A549 (cell line): ENCODE data around the gene POLR2J. TPM values are rescaled to one million over a fixed set of nuclear protein-coding genes. Genes with fewer than 3 reads are reported as not detected.

ENCODE experiments used
- ATAC-seq, 2 experiments: fragments of 200-7000 bp in 1 of 2; fragments of >200 bp in 1 of 2; cut with Nextera tagmentation in 1 of 2; cut with Tn5 transposase in 1 of 2; 3 replicates each; pipeline versions ENCODE4 v1.8.0 to v1.9.1; 2018 to 2020; ENCODE audit warnings: mild to moderate bottlenecking in 1 of 2, moderate library complexity in 1 of 2
- CTCF ChIA-PET: fragments of 300-600 bp; sonication (Branson Sonifier 250); formaldehyde crosslinking; extraction: SDS; loops from one replicate; lab custom pipeline; 2021; ENCODE audit warnings: antibody characterized with exemption, inconsistent platforms; lab: Yijun Ruan, JAX
- POLR2A ChIA-PET: fragments of 350-600 bp; formaldehyde crosslinking; extraction: SDS; loops from one replicate; lab custom pipeline; 2021; ENCODE audit warnings: antibody characterized with exemption, inconsistent platforms; lab: Yijun Ruan, JAX
- DNase-seq, 2 experiments: peaks; one replicate each; pipeline versions ENCODE4 v3.0.0 to v3.0.0-alpha.2; 2011 to 2016; ENCODE audit warnings: low read depth in 1 of 2, low spot score in 1 of 2
- FAIRE-seq: peaks from 2 replicates; lab custom pipeline; 2011; peaks lifted over from hg19 to GRCh38; lab: Jason Lieb, UNC
- H3K27ac ChIP-seq, 2 experiments: fragments of >200 bp; sonication (Bioruptor Twin); formaldehyde crosslinking; 3 replicates each; pipeline ENCODE4 v1.5.1; 2016 to 2017
- H3K4me1 ChIP-seq: fragments of >200 bp; sonication (Bioruptor Twin); formaldehyde crosslinking; 3 replicates; pipeline ENCODE4 v1.6.1; 2016
- H3K4me2 ChIP-seq: fragments of >200 bp; sonication (Bioruptor Twin); formaldehyde crosslinking; 3 replicates; pipeline ENCODE4 v1.6.1; 2016
- H3K4me3 ChIP-seq: fragments of >200 bp; sonication (Bioruptor Twin); formaldehyde crosslinking; 3 replicates; pipeline ENCODE4 v1.5.1; 2016
- H3K9me3 ChIP-seq: fragments of >200 bp; sonication (Bioruptor Twin); formaldehyde crosslinking; 3 replicates; pipeline ENCODE4 v1.6.1; 2016
- CBX2 ChIP-seq: fragments of 200-600 bp; sonication (generic); IDR thresholded peaks from 2 replicates; pipeline ENCODE4 v1.6.1; 2016; ENCODE audit warnings: low read depth, mild to moderate bottlenecking, borderline replicate concordance
- CBX8 ChIP-seq: fragments of 200-600 bp; sonication (generic); IDR thresholded peaks from 2 replicates; pipeline ENCODE4 v1.6.1; 2016
- CHD4 ChIP-seq: fragments of 200-600 bp; sonication (generic); IDR thresholded peaks from 2 replicates; pipeline ENCODE4 v1.6.1; 2016; ENCODE audit warnings: antibody characterized with exemption, mild to moderate bottlenecking, borderline replicate concordance
- EP300 ChIP-seq, 2 experiments: fragments of >200 bp; sonication (Bioruptor Twin); formaldehyde crosslinking; IDR thresholded peaks; 2 replicates in 1 of 2; 3 replicates in 1 of 2; pipeline ENCODE4 v1.6.1; 2016 to 2017
- ESRRA ChIP-seq: fragments of 150-350 bp; IDR thresholded peaks from 2 replicates; pipeline ENCODE4 v1.6.1; 2014; ENCODE audit warnings: mild to moderate bottlenecking, low read length, borderline replicate concordance
- GATA3 ChIP-seq: IDR thresholded peaks from 2 replicates; pipeline ENCODE4 v1.6.1; 2012; ENCODE audit warnings: borderline replicate concordance
- HEYL ChIP-seq: fragments of 250-450 bp; sonication (Bioruptor Pico); IDR thresholded peaks from 2 replicates; pipeline ENCODE4 v1.8.0; 2021; ENCODE audit warnings: mild to moderate bottlenecking, moderate library complexity
- HOXA7 ChIP-seq: fragments of 250-450 bp; sonication (Bioruptor Pico); IDR thresholded peaks from 2 replicates; pipeline ENCODE4 v1.5.0; 2020; ENCODE audit warnings: mild to moderate bottlenecking, moderate library complexity
- MAFK ChIP-seq: fragments of 450-650 bp; IDR thresholded peaks from 2 replicates; pipeline ENCODE4 v1.6.1; 2014; ENCODE audit not compliant: partially characterized antibody
- MAZ ChIP-seq: fragments of 150-350 bp; IDR thresholded peaks from 2 replicates; pipeline ENCODE4 v1.6.1; 2014; ENCODE audit warnings: antibody characterized with exemption, low read depth, low read length, borderline replicate concordance
- MYC ChIP-seq: IDR thresholded peaks from 2 replicates; pipeline ENCODE4 v1.6.1; 2012; ENCODE audit warnings: mild to moderate bottlenecking, inconsistent platforms, low read length, improper control_type of control experiment, borderline replicate concordance
- NFE2L2 ChIP-seq: fragments of 150-350 bp; conservative IDR thresholded peaks from 2 replicates; pipeline ENCODE4 v1.6.1; 2014; ENCODE audit warnings: low read length
- RAD21 ChIP-seq, 2 experiments: fragments of >200 bp in 1 of 2; sonication (Bioruptor Twin) in 1 of 2; formaldehyde crosslinking in 1 of 2; IDR thresholded peaks in 1 of 2; conservative IDR thresholded peaks in 1 of 2; 2 replicates in 1 of 2; 3 replicates in 1 of 2; pipeline ENCODE4 v1.6.1; 2012 to 2018; ENCODE audit warnings: inconsistent platforms in 1 of 2
- SMC3 ChIP-seq: fragments of >200 bp; sonication (Bioruptor Twin); formaldehyde crosslinking; IDR thresholded peaks from 3 replicates; pipeline ENCODE4 v1.6.1; 2018; ENCODE audit warnings: inconsistent platforms
- WGBS: methylation state at CpG from one replicate; pipeline ENCODE4 v1.1.6; 2017; ENCODE audit errors: missing lambda C conversion rate; 5-methylcytosine and 5-hydroxymethylcytosine counted together
- polyA plus RNA-seq, 4 experiments: library from polyadenylated mRNA; depleted of rRNA in 3 of 4; stranded (reverse); fragments of >200 nt; fragmentation: RNase III in 1 of 4; extraction: RNeasy Plus Mini Kit Qiagen cat#74134 plus additional on column Dnase treatment in 1 of 4; gene quantifications; 2 replicates in 3 of 4; 3 replicates in 1 of 4; pipeline ENCODE4 v1.2.3, GENCODE V29; 2011 to 2017
- TF ChIP-seq, protein P1 (sequence below): IDR thresholded peaks from 2 replicates; pipeline ENCODE4 v1.6.1; 2012
- TF ChIP-seq, protein P2 (sequence below): fragments of 250-450 bp; sonication (Bioruptor Pico); IDR thresholded peaks from 2 replicates; pipeline ENCODE4 v1.5.0; 2021; ENCODE audit warnings: mild to moderate bottlenecking, moderate library complexity, borderline replicate concordance
- TF ChIP-seq, protein P3 (sequence below): fragments of >200 bp; sonication (Bioruptor Twin); formaldehyde crosslinking; IDR thresholded peaks from 3 replicates; pipeline ENCODE4 v1.5.1; 2016
- TF ChIP-seq, protein P4 (sequence below): fragments of >200 bp; sonication (Bioruptor Twin); formaldehyde crosslinking; IDR thresholded peaks from 3 replicates; pipeline ENCODE4 v1.6.1; 2016
- TF ChIP-seq, protein P5 (sequence below): fragments of 250-450 bp; sonication (Bioruptor Pico); IDR thresholded peaks from 2 replicates; pipeline ENCODE4 v1.5.0; 2020; ENCODE audit warnings: low read depth, mild to moderate bottlenecking, moderate library complexity
- TF ChIP-seq, protein P6 (sequence below): fragments of 200-600 bp; sonication (generic); IDR thresholded peaks from 2 replicates; pipeline ENCODE4 v1.6.1; 2016; ENCODE audit warnings: antibody characterized with exemption, mild to moderate bottlenecking, moderate library complexity

The POLR2J gene
- polyA plus RNA-seq, 2 of the 4 experiments (the other 2 are of a cell fraction): 99.0 to 104 TPM

DNA sequence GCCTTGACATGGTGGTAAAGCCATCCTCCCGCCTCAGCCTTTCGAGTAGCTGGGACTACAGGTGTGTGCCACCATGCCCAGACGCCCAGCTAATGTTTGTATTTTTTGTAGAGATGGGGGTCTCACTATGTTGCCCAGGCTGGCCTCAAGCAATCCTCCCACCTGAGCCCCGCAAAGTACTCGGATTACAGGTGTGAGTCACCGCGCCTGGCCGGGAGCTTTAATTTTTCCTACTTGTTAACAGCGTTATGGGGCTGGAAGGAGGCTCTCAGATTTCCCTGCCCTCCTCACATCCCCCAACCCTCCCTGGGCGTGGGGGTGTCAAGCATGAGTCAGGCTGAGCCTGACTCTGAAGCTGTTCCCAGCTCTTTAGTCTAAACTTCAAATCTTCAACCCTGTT is 22.4 kb downstream of the POLR2J start:
- ATAC-seq (no peak), DNase-seq (no peak), FAIRE-seq (no peak)
- Histone ChIP-seq H3K4me3 (no peak overlapping the region), H3K27ac (no peak overlapping the region), H3K4me2 (no peak overlapping the region), H3K4me1 (no peaks in the 10 kb centered on the region), H3K9me3 (no peaks in the 10 kb centered on the region)
- POLR2A ChIA-PET: interaction anchor here (0.8 kb wide), 1 partner anchor 8 kb away, joined by 4 read pairs; the partner anchor contains the start of genes ALKBH4 and LRWD1
- TF ChIP-seq EP300 (IDR thresholded peaks at IDR 0.05): no peak
- no peak for TF ChIP-seq HOXA7 (CRISPR knock-in tag)
- TF ChIP-seq CHD4: no peak
- no peak for TF ChIP-seq RAD21 (conservative IDR thresholded peaks at IDR 0.05 in 1 of 2, IDR thresholded peaks at IDR 0.05 in 1 of 2)
- TF ChIP-seq, protein P1, sequence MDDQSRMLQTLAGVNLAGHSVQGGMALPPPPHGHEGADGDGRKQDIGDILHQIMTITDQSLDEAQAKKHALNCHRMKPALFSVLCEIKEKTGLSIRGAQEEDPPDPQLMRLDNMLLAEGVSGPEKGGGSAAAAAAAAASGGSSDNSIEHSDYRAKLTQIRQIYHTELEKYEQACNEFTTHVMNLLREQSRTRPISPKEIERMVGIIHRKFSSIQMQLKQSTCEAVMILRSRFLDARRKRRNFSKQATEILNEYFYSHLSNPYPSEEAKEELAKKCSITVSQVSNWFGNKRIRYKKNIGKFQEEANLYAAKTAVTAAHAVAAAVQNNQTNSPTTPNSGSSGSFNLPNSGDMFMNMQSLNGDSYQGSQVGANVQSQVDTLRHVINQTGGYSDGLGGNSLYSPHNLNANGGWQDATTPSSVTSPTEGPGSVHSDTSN: no peak
- TF ChIP-seq, protein P2, sequence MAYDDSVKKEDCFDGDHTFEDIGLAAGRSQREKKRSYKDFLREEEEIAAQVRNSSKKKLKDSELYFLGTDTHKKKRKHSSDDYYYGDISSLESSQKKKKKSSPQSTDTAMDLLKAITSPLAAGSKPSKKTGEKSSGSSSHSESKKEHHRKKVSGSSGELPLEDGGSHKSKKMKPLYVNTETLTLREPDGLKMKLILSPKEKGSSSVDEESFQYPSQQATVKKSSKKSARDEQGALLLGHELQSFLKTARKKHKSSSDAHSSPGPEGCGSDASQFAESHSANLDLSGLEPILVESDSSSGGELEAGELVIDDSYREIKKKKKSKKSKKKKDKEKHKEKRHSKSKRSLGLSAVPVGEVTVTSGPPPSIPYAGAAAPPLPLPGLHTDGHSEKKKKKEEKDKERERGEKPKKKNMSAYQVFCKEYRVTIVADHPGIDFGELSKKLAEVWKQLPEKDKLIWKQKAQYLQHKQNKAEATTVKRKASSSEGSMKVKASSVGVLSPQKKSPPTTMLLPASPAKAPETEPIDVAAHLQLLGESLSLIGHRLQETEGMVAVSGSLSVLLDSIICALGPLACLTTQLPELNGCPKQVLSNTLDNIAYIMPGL (CRISPR knock-in tag): no peak
- TF ChIP-seq SMC3: no peak
- no peak for TF ChIP-seq GATA3
- TF ChIP-seq MAFK: no peak
- TF ChIP-seq ESRRA: no peak
- TF ChIP-seq, protein P3, sequence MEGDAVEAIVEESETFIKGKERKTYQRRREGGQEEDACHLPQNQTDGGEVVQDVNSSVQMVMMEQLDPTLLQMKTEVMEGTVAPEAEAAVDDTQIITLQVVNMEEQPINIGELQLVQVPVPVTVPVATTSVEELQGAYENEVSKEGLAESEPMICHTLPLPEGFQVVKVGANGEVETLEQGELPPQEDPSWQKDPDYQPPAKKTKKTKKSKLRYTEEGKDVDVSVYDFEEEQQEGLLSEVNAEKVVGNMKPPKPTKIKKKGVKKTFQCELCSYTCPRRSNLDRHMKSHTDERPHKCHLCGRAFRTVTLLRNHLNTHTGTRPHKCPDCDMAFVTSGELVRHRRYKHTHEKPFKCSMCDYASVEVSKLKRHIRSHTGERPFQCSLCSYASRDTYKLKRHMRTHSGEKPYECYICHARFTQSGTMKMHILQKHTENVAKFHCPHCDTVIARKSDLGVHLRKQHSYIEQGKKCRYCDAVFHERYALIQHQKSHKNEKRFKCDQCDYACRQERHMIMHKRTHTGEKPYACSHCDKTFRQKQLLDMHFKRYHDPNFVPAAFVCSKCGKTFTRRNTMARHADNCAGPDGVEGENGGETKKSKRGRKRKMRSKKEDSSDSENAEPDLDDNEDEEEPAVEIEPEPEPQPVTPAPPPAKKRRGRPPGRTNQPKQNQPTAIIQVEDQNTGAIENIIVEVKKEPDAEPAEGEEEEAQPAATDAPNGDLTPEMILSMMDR: no peak
- TF ChIP-seq MAZ: no peak
- WGBS: 76% methylated on average over 10 of the region's 10 CpGs
- CTCF ChIA-PET: interaction anchor here (0.5 to 2.2 kb wide), 8 partner anchors 11 to 59 kb away, joined by 3 to 7 read pairs (median 4); no protein-coding TSS in a partner anchor

DNA sequence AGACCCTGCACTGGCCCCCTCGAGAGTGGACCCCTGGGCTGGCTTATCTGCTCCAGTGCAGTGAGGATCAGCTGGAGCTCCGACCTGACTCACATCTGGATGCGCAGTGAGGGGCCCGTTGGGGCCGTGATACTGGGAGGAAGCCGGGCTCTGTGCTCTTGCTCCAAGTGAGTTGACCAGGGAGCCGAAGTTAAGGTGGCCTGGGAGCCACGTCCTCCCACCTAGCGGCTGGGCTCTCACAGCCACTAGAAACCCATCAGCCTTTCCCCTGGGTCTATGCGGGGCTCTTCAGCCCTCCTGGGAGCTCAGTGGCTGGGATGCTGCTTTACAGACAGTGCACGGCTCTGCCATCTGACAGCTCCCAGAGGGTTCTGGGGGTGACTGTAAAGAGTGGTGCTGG is 23.1 kb downstream of the POLR2J start:
- 84% methylated on average over 11 of the region's 11 CpGs for WGBS
- H3K27ac ChIP-seq: no peak overlapping the region
- no peak; a peak in 1 of 6 replicates for ATAC-seq

More for the DNA sequence above, 23.1 kb downstream of the POLR2J start:
- Histone ChIP-seq H3K4me1 (no peaks in the 10 kb centered on the region), H3K4me2 (no peak overlapping the region), H3K4me3 (no peak overlapping the region)
- POLR2A ChIA-PET: no interaction called here
- no peak for DNase-seq
- TF ChIP-seq NFE2L2 (no peak), MYC (no peak), MAFK (no peak), CBX8 (no peak), CBX2 (no peak), HEYL (no peak)
- TF ChIP-seq, protein P4, sequence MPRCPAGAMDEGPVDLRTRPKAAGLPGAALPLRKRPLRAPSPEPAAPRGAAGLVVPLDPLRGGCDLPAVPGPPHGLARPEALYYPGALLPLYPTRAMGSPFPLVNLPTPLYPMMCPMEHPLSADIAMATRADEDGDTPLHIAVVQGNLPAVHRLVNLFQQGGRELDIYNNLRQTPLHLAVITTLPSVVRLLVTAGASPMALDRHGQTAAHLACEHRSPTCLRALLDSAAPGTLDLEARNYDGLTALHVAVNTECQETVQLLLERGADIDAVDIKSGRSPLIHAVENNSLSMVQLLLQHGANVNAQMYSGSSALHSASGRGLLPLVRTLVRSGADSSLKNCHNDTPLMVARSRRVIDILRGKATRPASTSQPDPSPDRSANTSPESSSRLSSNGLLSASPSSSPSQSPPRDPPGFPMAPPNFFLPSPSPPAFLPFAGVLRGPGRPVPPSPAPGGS: no peak
- TF ChIP-seq, protein P5, sequence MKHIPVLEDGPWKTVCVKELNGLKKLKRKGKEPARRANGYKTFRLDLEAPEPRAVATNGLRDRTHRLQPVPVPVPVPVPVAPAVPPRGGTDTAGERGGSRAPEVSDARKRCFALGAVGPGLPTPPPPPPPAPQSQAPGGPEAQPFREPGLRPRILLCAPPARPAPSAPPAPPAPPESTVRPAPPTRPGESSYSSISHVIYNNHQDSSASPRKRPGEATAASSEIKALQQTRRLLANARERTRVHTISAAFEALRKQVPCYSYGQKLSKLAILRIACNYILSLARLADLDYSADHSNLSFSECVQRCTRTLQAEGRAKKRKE: no peak
- TF ChIP-seq, protein P6, sequence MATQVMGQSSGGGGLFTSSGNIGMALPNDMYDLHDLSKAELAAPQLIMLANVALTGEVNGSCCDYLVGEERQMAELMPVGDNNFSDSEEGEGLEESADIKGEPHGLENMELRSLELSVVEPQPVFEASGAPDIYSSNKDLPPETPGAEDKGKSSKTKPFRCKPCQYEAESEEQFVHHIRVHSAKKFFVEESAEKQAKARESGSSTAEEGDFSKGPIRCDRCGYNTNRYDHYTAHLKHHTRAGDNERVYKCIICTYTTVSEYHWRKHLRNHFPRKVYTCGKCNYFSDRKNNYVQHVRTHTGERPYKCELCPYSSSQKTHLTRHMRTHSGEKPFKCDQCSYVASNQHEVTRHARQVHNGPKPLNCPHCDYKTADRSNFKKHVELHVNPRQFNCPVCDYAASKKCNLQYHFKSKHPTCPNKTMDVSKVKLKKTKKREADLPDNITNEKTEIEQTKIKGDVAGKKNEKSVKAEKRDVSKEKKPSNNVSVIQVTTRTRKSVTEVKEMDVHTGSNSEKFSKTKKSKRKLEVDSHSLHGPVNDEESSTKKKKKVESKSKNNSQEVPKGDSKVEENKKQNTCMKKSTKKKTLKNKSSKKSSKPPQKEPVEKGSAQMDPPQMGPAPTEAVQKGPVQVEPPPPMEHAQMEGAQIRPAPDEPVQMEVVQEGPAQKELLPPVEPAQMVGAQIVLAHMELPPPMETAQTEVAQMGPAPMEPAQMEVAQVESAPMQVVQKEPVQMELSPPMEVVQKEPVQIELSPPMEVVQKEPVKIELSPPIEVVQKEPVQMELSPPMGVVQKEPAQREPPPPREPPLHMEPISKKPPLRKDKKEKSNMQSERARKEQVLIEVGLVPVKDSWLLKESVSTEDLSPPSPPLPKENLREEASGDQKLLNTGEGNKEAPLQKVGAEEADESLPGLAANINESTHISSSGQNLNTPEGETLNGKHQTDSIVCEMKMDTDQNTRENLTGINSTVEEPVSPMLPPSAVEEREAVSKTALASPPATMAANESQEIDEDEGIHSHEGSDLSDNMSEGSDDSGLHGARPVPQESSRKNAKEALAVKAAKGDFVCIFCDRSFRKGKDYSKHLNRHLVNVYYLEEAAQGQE: no peak
- TF ChIP-seq, protein P2 (CRISPR knock-in tag): no peak
- TF ChIP-seq, all 56 proteins: peak for 0
- H3K9me3 ChIP-seq: no peaks in the 10 kb centered on the region
- FAIRE-seq: no peak
- CTCF ChIA-PET: interaction anchor here (0.7 to 2.2 kb wide), 5 partner anchors 11 to 58 kb away, joined by 3 to 7 read pairs (median 4); no protein-coding TSS in a partner anchor
